GM23338 (cell line): ENCODE results near the gene CALML3. TPM values are rescaled to one million over a fixed set of nuclear protein-coding genes. Genes with fewer than 3 reads are reported as not detected.

Experiments used
- ATAC-seq: fragments of 200-7000 bp; cut with Tn5 transposase; 3 replicates; pipeline ENCODE4 v1.9.1; 2020
- DNase-seq: peaks from one replicate; pipeline ENCODE4 v3.0.0-alpha.2; 2015; ENCODE audit warnings: low spot score
- H2AFZ ChIP-seq: fragments of 200-600 bp; sonication (generic); 2 replicates; pipeline ENCODE4 v1.8.0; 2016; ENCODE audit warnings: antibody characterized with exemption, mild to moderate bottlenecking, moderate library complexity
- H3F3A ChIP-seq: fragments of 200-600 bp; sonication (generic); replicated peaks from 2 replicates; pipeline ENCODE4 v1.8.0; 2017; ENCODE audit warnings: antibody characterized with exemption, mixed run types, low read depth
- H3K27ac ChIP-seq: fragments of 200-600 bp; sonication (generic); 2 replicates; pipeline ENCODE4 v1.6.1; 2016; ENCODE audit warnings: low read depth
- H3K27me3 ChIP-seq: fragments of 200-600 bp; sonication (generic); 2 replicates; pipeline ENCODE4 v1.8.0; 2016; ENCODE audit warnings: mild to moderate bottlenecking, mixed run types, moderate library complexity; ENCODE audit not compliant: insufficient read depth
- H3K36me3 ChIP-seq: fragments of 200-600 bp; sonication (generic); 2 replicates; pipeline ENCODE4 v1.8.0; 2016; ENCODE audit warnings: mild to moderate bottlenecking; ENCODE audit not compliant: insufficient read depth
- H3K4me1 ChIP-seq: fragments of 200-600 bp; sonication (generic); 2 replicates; pipeline ENCODE4 v1.8.0; 2016; ENCODE audit warnings: mild to moderate bottlenecking, moderate library complexity; ENCODE audit not compliant: insufficient read depth
- H3K4me2 ChIP-seq: fragments of 200-600 bp; sonication (generic); 2 replicates; pipeline ENCODE4 v1.7.1; 2017; ENCODE audit warnings: mixed run types
- H3K4me3 ChIP-seq: fragments of 200-600 bp; sonication (generic); 2 replicates; pipeline ENCODE4 v1.6.1; 2016; ENCODE audit warnings: mixed run types
- H3K79me2 ChIP-seq: fragments of 200-600 bp; sonication (generic); replicated peaks from 2 replicates; pipeline ENCODE4 v1.8.0; 2017; ENCODE audit warnings: mild to moderate bottlenecking; ENCODE audit not compliant: insufficient read depth
- H3K9me2 ChIP-seq: fragments of 200-600 bp; sonication (generic); 2 replicates; pipeline ENCODE4 v1.8.0; 2017; ENCODE audit not compliant: insufficient read depth
- H4K20me1 ChIP-seq: fragments of 200-600 bp; sonication (generic); replicated peaks from 2 replicates; pipeline ENCODE4 v1.8.0; 2017; ENCODE audit warnings: mild to moderate bottlenecking; ENCODE audit not compliant: insufficient read depth
- H3K27ac Mint-ChIP-seq: 2 replicates; pipeline ENCODE4 v1.8.0; 2020; ENCODE audit warnings: inconsistent platforms, mild to moderate bottlenecking, moderate library complexity, mixed read lengths
- H3K27me3 Mint-ChIP-seq: 3 replicates; pipeline ENCODE4 v1.8.0; 2022; ENCODE audit warnings: low read depth, mild to moderate bottlenecking, moderate library complexity, mixed read lengths, inconsistent platforms; ENCODE audit not compliant: insufficient read depth, poor library complexity
- H3K36me3 Mint-ChIP-seq: 3 replicates; pipeline ENCODE4 v1.8.0; 2021; ENCODE audit warnings: low read depth, mild to moderate bottlenecking, inconsistent platforms, moderate library complexity, mixed read lengths
- H3K4me1 Mint-ChIP-seq: 3 replicates; pipeline ENCODE4 v1.8.0; 2020; ENCODE audit warnings: mild to moderate bottlenecking, inconsistent platforms, mixed read lengths
- H3K4me3 Mint-ChIP-seq: 3 replicates; pipeline ENCODE4 v1.8.0; 2021; ENCODE audit warnings: moderate library complexity, mild to moderate bottlenecking, inconsistent platforms, mixed read lengths
- H3K9me3 Mint-ChIP-seq: 3 replicates; pipeline ENCODE4 v1.8.0; 2020; ENCODE audit warnings: moderate library complexity, mild to moderate bottlenecking, inconsistent platforms, mixed read lengths
- CREB1 ChIP-seq: fragments of 250-450 bp; sonication (Bioruptor Pico); IDR thresholded peaks from 2 replicates; pipeline ENCODE4 v1.5.0; 2020; ENCODE audit warnings: low read depth, mild to moderate bottlenecking, moderate library complexity
- EZH2 ChIP-seq: fragments of 200-600 bp; sonication (generic); IDR thresholded peaks from one replicate; pipeline ENCODE4 v1.8.0; 2017; ENCODE audit warnings: antibody characterized with exemption, mild to moderate bottlenecking, low read depth; ENCODE audit not compliant: unreplicated experiment
- JUNB ChIP-seq: IDR thresholded peaks from one replicate; pipeline ENCODE4 v1.6.1; 2016; ENCODE audit warnings: antibody characterized with exemption; ENCODE audit not compliant: unreplicated experiment
- NANOG ChIP-seq: IDR thresholded peaks from 2 replicates; pipeline ENCODE4 v1.6.1; 2016; ENCODE audit warnings: antibody characterized with exemption, borderline replicate concordance
- POLR2AphosphoS5 ChIP-seq: IDR thresholded peaks from 2 replicates; pipeline ENCODE4 v1.6.1; 2016; ENCODE audit warnings: antibody characterized with exemption, low read depth
- ZNF114 ChIP-seq: fragments of 250-450 bp; sonication (Bioruptor Pico); IDR thresholded peaks from 2 replicates; pipeline ENCODE4 v1.5.0; 2020; ENCODE audit warnings: mild to moderate bottlenecking, moderate library complexity
- ZNF331 ChIP-seq: fragments of 250-450 bp; sonication (Bioruptor Pico); IDR thresholded peaks from 2 replicates; pipeline ENCODE4 v1.5.0; 2020; ENCODE audit warnings: low read depth, mild to moderate bottlenecking, moderate library complexity
- polyA plus RNA-seq: library from polyadenylated mRNA; unstranded; fragments of >200 nt; fragmentation: Nextera tagmentation; extraction: Ambion mirVana; gene quantifications from 2 replicates; pipeline ENCODE4 v1.2.1, GENCODE V29; 2016
- total RNA-seq: library from RNA; depleted of rRNA; stranded (reverse); fragments of >200 nt; shearing (Covaris generic); gene quantifications from 2 replicates; pipeline ENCODE4 v1.2.3, GENCODE V29; 2014
- TF ChIP-seq, protein P1 (sequence below): IDR thresholded peaks from 2 replicates; pipeline ENCODE4 v1.6.1; 2016; ENCODE audit warnings: antibody characterized with exemption
- TF ChIP-seq, protein P2 (sequence below): fragments of 250-450 bp; sonication (Bioruptor Pico); IDR thresholded peaks from 2 replicates; pipeline ENCODE4 v1.5.0; 2020; ENCODE audit warnings: mild to moderate bottlenecking, moderate library complexity
- TF ChIP-seq, protein P3 (sequence below), 2 experiments: fragments of 200-600 bp in 1 of 2; sonication (generic) in 1 of 2; conservative IDR thresholded peaks; 2 replicates each; pipeline versions ENCODE4 v1.5.1 to v1.6.1; 2016 to 2017; ENCODE audit warnings: antibody characterized with exemption in 2 of 2, low read depth in 2 of 2, mild to moderate bottlenecking in 2 of 2, moderate library complexity in 1 of 2

The CALML3 gene
- total and polyA plus RNA-seq, 2 experiments from 2014 or later: not detected

DNA sequence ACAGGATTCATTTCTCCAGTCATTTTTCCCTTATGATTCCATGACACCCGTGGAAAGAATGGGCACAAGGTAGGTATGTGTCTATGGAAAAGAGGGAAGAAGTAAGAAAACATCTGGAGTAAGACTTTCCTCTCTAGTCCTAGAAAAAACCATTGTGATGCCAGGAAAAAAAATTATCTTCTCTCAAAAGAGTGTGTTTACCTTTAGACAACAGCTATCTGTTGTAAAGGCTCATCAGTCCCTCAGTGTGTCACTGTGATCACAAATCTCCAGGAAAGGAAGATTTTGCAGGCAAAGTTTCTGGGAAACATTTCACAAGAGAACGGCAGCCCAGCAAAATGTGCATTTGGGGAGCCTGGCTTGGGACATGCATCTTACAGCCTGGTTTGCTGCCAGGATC, 44.8 kb downstream of the CALML3 start:
- no peak overlapping the region for H3K27ac Mint-ChIP-seq
- no peak overlapping the region for H3K4me3 Mint-ChIP-seq
- TF ChIP-seq ZNF331 (CRISPR knock-in tag): no peak
- TF ChIP-seq JUNB: no peak
- no peak for TF ChIP-seq NANOG
- H3K36me3 ChIP-seq: no peaks in the 10 kb centered on the region
- DNase-seq (no peak), ATAC-seq (no peak)
- H3K4me1 ChIP-seq: no peaks in the 10 kb centered on the region
- no peaks in the 10 kb centered on the region for H3F3A ChIP-seq
- H2AFZ ChIP-seq: peak overlapping the region; percentile 28; the same call in 1 of the 2 replicates
- peaks cover 7% of the 10 kb centered on the region for H3K27me3 Mint-ChIP-seq
- no peak overlapping the region for H3K27ac ChIP-seq
- no peaks in the 10 kb centered on the region for H3K9me2 ChIP-seq
- H3K4me3 ChIP-seq: no peak overlapping the region
- no peaks in the 10 kb centered on the region; the same call in 2 of the 3 replicates for H3K36me3 Mint-ChIP-seq
- no peak overlapping the region for H3K4me2 ChIP-seq
- no peaks in the 10 kb centered on the region for H3K79me2 ChIP-seq
- H4K20me1 ChIP-seq: no peaks in the 10 kb centered on the region
- H3K4me1 Mint-ChIP-seq: peaks cover 1% of the 10 kb centered on the region
- H3K9me3 Mint-ChIP-seq: no peaks in the 10 kb centered on the region
- H3K27me3 ChIP-seq: no peaks in the 10 kb centered on the region

DNA sequence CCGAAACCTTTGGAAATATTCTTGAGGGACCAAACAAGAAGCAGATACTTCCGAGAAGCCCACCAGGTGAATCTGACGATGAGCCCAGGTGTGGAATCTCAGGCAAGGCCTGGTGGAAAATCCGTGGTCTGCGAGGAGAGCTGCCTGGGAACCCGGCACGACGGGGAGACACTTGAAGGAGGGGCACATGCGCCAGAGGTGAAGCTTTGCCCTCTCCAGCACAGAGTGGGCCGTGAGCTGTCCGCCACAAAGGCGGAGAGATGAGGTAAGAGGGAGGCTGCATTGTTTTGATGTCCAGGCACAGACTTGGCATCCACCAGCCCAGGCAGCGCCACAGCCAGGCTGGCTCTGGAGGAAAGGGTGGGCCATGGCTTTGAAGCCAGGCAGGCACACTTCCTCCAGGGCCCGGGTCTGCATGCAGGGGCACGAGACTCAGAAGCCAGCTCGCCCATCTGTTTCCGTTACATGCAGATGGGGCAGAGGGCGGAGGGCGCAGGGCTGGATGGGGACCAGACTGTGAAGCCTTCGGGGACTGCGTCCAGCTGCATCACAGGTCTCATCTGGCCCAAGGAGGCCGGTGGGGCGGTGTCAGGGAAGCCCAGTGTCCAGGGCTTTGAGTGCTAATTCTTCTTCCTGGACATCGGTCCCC, 45.4 kb downstream of the CALML3 start:
- H3K4me3 ChIP-seq: no peak overlapping the region
- H3K79me2 ChIP-seq: no peaks in the 10 kb centered on the region
- no peak overlapping the region for H3K27ac Mint-ChIP-seq
- TF ChIP-seq NANOG (no peak), JUNB (no peak), CREB1 (CRISPR knock-in tag) (no peak), POLR2AphosphoS5 (no peak), ZNF114 (CRISPR knock-in tag) (no peak), EZH2 (no peak)
- TF ChIP-seq, protein P1, sequence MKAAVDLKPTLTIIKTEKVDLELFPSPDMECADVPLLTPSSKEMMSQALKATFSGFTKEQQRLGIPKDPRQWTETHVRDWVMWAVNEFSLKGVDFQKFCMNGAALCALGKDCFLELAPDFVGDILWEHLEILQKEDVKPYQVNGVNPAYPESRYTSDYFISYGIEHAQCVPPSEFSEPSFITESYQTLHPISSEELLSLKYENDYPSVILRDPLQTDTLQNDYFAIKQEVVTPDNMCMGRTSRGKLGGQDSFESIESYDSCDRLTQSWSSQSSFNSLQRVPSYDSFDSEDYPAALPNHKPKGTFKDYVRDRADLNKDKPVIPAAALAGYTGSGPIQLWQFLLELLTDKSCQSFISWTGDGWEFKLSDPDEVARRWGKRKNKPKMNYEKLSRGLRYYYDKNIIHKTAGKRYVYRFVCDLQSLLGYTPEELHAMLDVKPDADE: no peak
- TF ChIP-seq, protein P2, sequence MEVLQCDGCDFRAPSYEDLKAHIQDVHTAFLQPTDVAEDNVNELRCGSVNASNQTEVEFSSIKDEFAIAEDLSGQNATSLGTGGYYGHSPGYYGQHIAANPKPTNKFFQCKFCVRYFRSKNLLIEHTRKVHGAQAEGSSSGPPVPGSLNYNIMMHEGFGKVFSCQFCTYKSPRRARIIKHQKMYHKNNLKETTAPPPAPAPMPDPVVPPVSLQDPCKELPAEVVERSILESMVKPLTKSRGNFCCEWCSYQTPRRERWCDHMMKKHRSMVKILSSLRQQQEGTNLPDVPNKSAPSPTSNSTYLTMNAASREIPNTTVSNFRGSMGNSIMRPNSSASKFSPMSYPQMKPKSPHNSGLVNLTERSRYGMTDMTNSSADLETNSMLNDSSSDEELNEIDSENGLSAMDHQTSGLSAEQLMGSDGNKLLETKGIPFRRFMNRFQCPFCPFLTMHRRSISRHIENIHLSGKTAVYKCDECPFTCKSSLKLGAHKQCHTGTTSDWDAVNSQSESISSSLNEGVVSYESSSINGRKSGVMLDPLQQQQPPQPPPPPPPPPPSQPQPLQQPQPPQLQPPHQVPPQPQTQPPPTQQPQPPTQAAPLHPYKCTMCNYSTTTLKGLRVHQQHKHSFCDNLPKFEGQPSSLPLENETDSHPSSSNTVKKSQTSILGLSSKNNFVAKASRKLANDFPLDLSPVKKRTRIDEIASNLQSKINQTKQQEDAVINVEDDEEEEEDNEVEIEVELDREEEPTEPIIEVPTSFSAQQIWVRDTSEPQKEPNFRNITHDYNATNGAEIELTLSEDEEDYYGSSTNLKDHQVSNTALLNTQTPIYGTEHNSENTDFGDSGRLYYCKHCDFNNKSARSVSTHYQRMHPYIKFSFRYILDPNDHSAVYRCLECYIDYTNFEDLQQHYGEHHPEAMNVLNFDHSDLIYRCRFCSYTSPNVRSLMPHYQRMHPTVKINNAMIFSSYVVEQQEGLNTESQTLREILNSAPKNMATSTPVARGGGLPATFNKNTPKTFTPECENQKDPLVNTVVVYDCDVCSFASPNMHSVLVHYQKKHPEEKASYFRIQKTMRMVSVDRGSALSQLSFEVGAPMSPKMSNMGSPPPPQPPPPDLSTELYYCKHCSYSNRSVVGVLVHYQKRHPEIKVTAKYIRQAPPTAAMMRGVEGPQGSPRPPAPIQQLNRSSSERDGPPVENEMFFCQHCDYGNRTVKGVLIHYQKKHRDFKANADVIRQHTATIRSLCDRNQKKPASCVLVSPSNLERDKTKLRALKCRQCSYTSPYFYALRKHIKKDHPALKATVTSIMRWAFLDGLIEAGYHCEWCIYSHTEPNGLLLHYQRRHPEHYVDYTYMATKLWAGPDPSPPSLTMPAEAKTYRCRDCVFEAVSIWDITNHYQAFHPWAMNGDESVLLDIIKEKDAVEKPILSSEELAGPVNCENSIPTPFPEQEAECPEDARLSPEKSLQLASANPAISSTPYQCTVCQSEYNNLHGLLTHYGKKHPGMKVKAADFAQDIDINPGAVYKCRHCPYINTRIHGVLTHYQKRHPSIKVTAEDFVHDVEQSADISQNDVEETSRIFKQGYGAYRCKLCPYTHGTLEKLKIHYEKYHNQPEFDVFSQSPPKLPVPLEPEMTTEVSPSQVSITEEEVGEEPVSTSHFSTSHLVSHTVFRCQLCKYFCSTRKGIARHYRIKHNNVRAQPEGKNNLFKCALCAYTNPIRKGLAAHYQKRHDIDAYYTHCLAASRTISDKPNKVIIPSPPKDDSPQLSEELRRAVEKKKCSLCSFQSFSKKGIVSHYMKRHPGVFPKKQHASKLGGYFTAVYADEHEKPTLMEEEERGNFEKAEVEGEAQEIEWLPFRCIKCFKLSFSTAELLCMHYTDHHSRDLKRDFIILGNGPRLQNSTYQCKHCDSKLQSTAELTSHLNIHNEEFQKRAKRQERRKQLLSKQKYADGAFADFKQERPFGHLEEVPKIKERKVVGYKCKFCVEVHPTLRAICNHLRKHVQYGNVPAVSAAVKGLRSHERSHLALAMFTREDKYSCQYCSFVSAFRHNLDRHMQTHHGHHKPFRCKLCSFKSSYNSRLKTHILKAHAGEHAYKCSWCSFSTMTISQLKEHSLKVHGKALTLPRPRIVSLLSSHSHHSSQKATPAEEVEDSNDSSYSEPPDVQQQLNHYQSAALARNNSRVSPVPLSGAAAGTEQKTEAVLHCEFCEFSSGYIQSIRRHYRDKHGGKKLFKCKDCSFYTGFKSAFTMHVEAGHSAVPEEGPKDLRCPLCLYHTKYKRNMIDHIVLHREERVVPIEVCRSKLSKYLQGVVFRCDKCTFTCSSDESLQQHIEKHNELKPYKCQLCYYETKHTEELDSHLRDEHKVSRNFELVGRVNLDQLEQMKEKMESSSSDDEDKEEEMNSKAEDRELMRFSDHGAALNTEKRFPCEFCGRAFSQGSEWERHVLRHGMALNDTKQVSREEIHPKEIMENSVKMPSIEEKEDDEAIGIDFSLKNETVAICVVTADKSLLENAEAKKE (CRISPR knock-in tag): no peak
- TF ChIP-seq, protein P3, sequence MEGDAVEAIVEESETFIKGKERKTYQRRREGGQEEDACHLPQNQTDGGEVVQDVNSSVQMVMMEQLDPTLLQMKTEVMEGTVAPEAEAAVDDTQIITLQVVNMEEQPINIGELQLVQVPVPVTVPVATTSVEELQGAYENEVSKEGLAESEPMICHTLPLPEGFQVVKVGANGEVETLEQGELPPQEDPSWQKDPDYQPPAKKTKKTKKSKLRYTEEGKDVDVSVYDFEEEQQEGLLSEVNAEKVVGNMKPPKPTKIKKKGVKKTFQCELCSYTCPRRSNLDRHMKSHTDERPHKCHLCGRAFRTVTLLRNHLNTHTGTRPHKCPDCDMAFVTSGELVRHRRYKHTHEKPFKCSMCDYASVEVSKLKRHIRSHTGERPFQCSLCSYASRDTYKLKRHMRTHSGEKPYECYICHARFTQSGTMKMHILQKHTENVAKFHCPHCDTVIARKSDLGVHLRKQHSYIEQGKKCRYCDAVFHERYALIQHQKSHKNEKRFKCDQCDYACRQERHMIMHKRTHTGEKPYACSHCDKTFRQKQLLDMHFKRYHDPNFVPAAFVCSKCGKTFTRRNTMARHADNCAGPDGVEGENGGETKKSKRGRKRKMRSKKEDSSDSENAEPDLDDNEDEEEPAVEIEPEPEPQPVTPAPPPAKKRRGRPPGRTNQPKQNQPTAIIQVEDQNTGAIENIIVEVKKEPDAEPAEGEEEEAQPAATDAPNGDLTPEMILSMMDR (conservative IDR thresholded peaks at IDR 0.05; ENCODE audit: low read depth in 2 of 2): no peak

More for the DNA sequence above, 45.4 kb downstream of the CALML3 start:
- H3K27ac ChIP-seq: no peak overlapping the region
- DNase-seq: no peak
- peak overlapping the region; percentile 28; the same call in 1 of the 2 replicates for H2AFZ ChIP-seq
- peaks cover 7% of the 10 kb centered on the region for H3K27me3 Mint-ChIP-seq
- no peaks in the 10 kb centered on the region for H3K27me3 ChIP-seq
- H3K4me1 ChIP-seq: no peaks in the 10 kb centered on the region
- ATAC-seq: no peak
- no peak overlapping the region for H3K4me2 ChIP-seq
- H3K9me3 Mint-ChIP-seq: no peaks in the 10 kb centered on the region
- no peaks in the 10 kb centered on the region for H3F3A ChIP-seq
- H3K36me3 ChIP-seq: no peaks in the 10 kb centered on the region
- no peaks in the 10 kb centered on the region for H4K20me1 ChIP-seq
- no peak overlapping the region for H3K4me3 Mint-ChIP-seq
- peaks cover 3% of the 10 kb centered on the region for H3K4me1 Mint-ChIP-seq
- H3K36me3 Mint-ChIP-seq: no peaks in the 10 kb centered on the region; the same call in 2 of the 3 replicates
- H3K9me2 ChIP-seq: no peaks in the 10 kb centered on the region
